ENCODE measurements around the gene SCYGR2.

GRCh38 chr2:227562581-227562980 lies 36.1 kb upstream of the SCYGR2 start:
- TF ChIP-seq CTCF (IDR thresholded peaks at IDR 0.05) (no peak), POLR2A (IDR thresholded peaks at IDR 0.05) (no peak), EP300 (IDR thresholded peaks at IDR 0.05) (no peak)

All from gastroesophageal sphincter (tissue), 3 donors.